Activated B cell treated with CpG ODN at 0.5 μM for 24 hours (primary cell): ENCODE data around the gene APOA5. TPM values are rescaled to one million over a fixed set of nuclear protein-coding genes. Genes with fewer than 3 reads are reported as not detected.
A peak's percentile ranks its signal among the peaks of the same experiment; 100 is the strongest.

Experiments used
- ATAC-seq: fragments of 200-7000 bp; cut with Tn5 transposase; one replicate; pipeline ENCODE4 v1.10.0; 2021; ENCODE audit warnings: low read depth, mild to moderate bottlenecking, moderate library complexity
- CTCF ChIA-PET: fragments of 350-600 bp; sonication (Branson Sonifier 250); formaldehyde crosslinking; loops from one replicate; lab custom pipeline; 2021; ENCODE audit warnings: antibody characterized with exemption; lab: Charles Lee
- POLR2A ChIA-PET: fragments of 350-600 bp; sonication (Branson Sonifier 250); formaldehyde crosslinking; loops from one replicate; lab custom pipeline; 2021; ENCODE audit warnings: antibody characterized with exemption; lab: Charles Lee
- DNase-seq: peaks from one replicate; pipeline ENCODE4 v3.0.0; 2022
- H3K27ac Mint-ChIP-seq: one replicate; pipeline ENCODE4 v1.8.0; 2020; ENCODE audit warnings: mixed read lengths
- H3K27me3 Mint-ChIP-seq: one replicate; pipeline ENCODE4 v1.8.0; 2021; ENCODE audit warnings: mixed read lengths
- H3K36me3 Mint-ChIP-seq: one replicate; pipeline ENCODE4 v1.8.0; 2021; ENCODE audit warnings: low read depth, mixed read lengths
- H3K4me1 Mint-ChIP-seq: one replicate; pipeline ENCODE4 v1.8.0; 2021; ENCODE audit warnings: mixed read lengths
- H3K4me3 Mint-ChIP-seq: one replicate; pipeline ENCODE4 v1.8.0; 2020; ENCODE audit warnings: mild to moderate bottlenecking, mixed read lengths
- H3K9me3 Mint-ChIP-seq: one replicate; pipeline ENCODE4 v1.8.0; 2020; ENCODE audit warnings: mixed read lengths
- intact Hi-C: fragments of 100-400 bp; cut with micrococcal nuclease; formaldehyde crosslinking; loops from one replicate; pipeline ENCODE4 v1.15.1; 2024
- total RNA-seq: library from RNA; stranded (reverse); gene quantifications from 2 replicates; pipeline ENCODE4 v1.2.3, GENCODE V29; 2022
- TF ChIP-seq, protein P1 (sequence below): fragments of 200-600 bp; IDR thresholded peaks from one replicate; pipeline ENCODE4 v1.8.0; 2022; ENCODE audit warnings: antibody characterized with exemption, mild to moderate bottlenecking

Gene APOA5
- total RNA-seq, 1 donor from 2014 or later: not detected

- H3K36me3 Mint-ChIP-seq: peaks cover 19% of the 10 kb centered on the region
- H3K27ac Mint-ChIP-seq: no peak overlapping the region
- TF ChIP-seq, protein P1, sequence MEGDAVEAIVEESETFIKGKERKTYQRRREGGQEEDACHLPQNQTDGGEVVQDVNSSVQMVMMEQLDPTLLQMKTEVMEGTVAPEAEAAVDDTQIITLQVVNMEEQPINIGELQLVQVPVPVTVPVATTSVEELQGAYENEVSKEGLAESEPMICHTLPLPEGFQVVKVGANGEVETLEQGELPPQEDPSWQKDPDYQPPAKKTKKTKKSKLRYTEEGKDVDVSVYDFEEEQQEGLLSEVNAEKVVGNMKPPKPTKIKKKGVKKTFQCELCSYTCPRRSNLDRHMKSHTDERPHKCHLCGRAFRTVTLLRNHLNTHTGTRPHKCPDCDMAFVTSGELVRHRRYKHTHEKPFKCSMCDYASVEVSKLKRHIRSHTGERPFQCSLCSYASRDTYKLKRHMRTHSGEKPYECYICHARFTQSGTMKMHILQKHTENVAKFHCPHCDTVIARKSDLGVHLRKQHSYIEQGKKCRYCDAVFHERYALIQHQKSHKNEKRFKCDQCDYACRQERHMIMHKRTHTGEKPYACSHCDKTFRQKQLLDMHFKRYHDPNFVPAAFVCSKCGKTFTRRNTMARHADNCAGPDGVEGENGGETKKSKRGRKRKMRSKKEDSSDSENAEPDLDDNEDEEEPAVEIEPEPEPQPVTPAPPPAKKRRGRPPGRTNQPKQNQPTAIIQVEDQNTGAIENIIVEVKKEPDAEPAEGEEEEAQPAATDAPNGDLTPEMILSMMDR: no peak
- DNase-seq (peak; percentile 56), ATAC-seq (peak; percentile 42)
- ChIA-PET CTCF (interaction anchor here (0.6 to 3.7 kb wide), 12 partner anchors 9 to 439 kb away, joined by 3 to 38 read pairs (median 4); partner anchors contain the start of genes APOA1 and BUD13), POLR2A (interaction anchor here (1.1 kb wide), 1 partner anchor 45 kb away, joined by 3 read pairs; no protein-coding TSS in a partner anchor)
- peaks cover 28% of the 10 kb centered on the region for H3K4me1 Mint-ChIP-seq
- H3K27me3 Mint-ChIP-seq: peaks cover 4% of the 10 kb centered on the region
- intact Hi-C loops: loop anchor here (1.0 to 2.0 kb wide), 3 partner anchors 45 to 436 kb away; no protein-coding TSS in a partner anchor
- no peak overlapping the region for H3K4me3 Mint-ChIP-seq
- H3K9me3 Mint-ChIP-seq: no peaks in the 10 kb centered on the region
These were observed 472 bp downstream of the APOA5 start for GRCh38 chr11:116791002-116791812.

GRCh38 chr11:116790167-116791001 is 1.3 kb downstream of the APOA5 start:
- intact Hi-C loops: loop anchor here (1.0 to 2.0 kb wide), 3 partner anchors 46 to 436 kb away; no protein-coding TSS in a partner anchor
- Mint-ChIP-seq H3K27me3 (peaks cover 4% of the 10 kb centered on the region), H3K4me1 (peaks cover 33% of the 10 kb centered on the region), H3K4me3 (no peak overlapping the region), H3K36me3 (peaks cover 27% of the 10 kb centered on the region), H3K9me3 (no peaks in the 10 kb centered on the region), H3K27ac (no peak overlapping the region)
- CTCF ChIA-PET: interaction anchor here (0.6 to 3.7 kb wide), 10 partner anchors 9 to 440 kb away, joined by 3 to 38 read pairs (median 4); partner anchors contain the start of gene APOA1
- TF ChIP-seq, protein P1: no peak
- ATAC-seq (no peak), DNase-seq (no peak)
- POLR2A ChIA-PET: interaction anchor here (1.1 kb wide), 1 partner anchor 46 kb away, joined by 3 read pairs; no protein-coding TSS in a partner anchor

- CTCF ChIA-PET: interaction anchor here (1.4 to 3.7 kb wide), 2 partner anchors 11 to 316 kb away, joined by 3 to 38 read pairs; no protein-coding TSS in a partner anchor
- H3K9me3 Mint-ChIP-seq: no peaks in the 10 kb centered on the region
- peaks cover 41% of the 10 kb centered on the region for H3K36me3 Mint-ChIP-seq
- ATAC-seq (no peak), DNase-seq (no peak)
- POLR2A ChIA-PET: interaction anchor here (1.1 kb wide), 1 partner anchor 441 kb away, joined by 5 read pairs; no protein-coding TSS in a partner anchor
- H3K4me3 Mint-ChIP-seq: peak overlapping the region; percentile 98
- H3K27ac Mint-ChIP-seq: no peak overlapping the region
- TF ChIP-seq, protein P1: no peak
- H3K27me3 Mint-ChIP-seq: peaks cover 4% of the 10 kb centered on the region
- H3K4me1 Mint-ChIP-seq: peaks cover 33% of the 10 kb centered on the region
- intact Hi-C loops: loop anchor here (1.0 to 5.0 kb wide), 3 partner anchors 16 to 308 kb away; partner anchors contain the start of gene SIK3
These were observed 2.7 kb downstream of the APOA5 start for GRCh38 chr11:116788975-116789374.

DNA sequence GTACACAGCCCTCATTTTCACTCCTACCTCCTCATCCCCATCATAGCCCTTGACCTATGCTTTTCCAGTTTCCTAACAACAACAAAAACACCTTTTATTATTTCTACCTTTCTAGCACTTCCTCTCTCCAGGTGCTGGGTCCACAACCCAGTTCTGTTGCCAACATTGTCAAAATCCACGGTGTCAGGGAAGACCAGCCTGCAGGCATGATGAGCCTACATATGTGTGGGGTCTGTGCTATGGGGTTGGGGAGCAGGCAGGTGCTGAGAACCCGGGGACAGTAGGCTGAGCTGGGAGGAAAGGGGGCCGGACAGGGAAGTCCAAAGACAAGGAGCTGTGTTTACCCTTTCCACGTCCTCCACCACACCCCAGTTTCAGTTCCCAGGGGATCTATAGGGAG is 3.1 kb downstream of the APOA5 start:
- Mint-ChIP-seq H3K27ac (peak overlapping the region; percentile 95), H3K4me3 (peak overlapping the region; percentile 98), H3K9me3 (no peaks in the 10 kb centered on the region), H3K27me3 (peaks cover 4% of the 10 kb centered on the region), H3K4me1 (peaks cover 33% of the 10 kb centered on the region), H3K36me3 (peaks cover 43% of the 10 kb centered on the region)
- intact Hi-C loops: loop anchor here (1.0 to 5.0 kb wide), 3 partner anchors 15 to 309 kb away; partner anchors contain the start of gene SIK3
- DNase-seq (no peak), ATAC-seq (no peak)
- TF ChIP-seq, protein P1: no peak
- ChIA-PET CTCF (interaction anchor here (1.4 to 3.7 kb wide), 2 partner anchors 10 to 316 kb away, joined by 3 to 38 read pairs; no protein-coding TSS in a partner anchor), POLR2A (interaction anchor here (1.0 to 3.1 kb wide), 6 partner anchors 14 to 442 kb away, joined by 4 to 52 read pairs (median 7); partner anchors contain the start of genes BUD13 and PAFAH1B2)
